Endothelial cell of umbilical vein (primary cell): ENCODE results near the gene LTBP1.

Experiments used
- EZH2 ChIP-seq: IDR thresholded peaks from 2 replicates; pipeline ENCODE4 v1.6.1; 2012; ENCODE audit warnings: borderline replicate concordance, low read depth, mild to moderate bottlenecking, moderate library complexity, low read length, inconsistent platforms; ENCODE audit not compliant: severe bottlenecking
- FOS ChIP-seq: IDR thresholded peaks from 2 replicates; pipeline ENCODE4 v1.6.1; 2011; ENCODE audit warnings: mild to moderate bottlenecking, low read length, moderate library complexity, borderline replicate concordance; ENCODE audit not compliant: insufficient read depth
- GATA2 ChIP-seq: IDR thresholded peaks from 2 replicates; pipeline ENCODE4 v1.7.0; 2011; ENCODE audit warnings: low read depth, mild to moderate bottlenecking, moderate library complexity, mixed read lengths, low read length; ENCODE audit not compliant: insufficient read length, insufficient read depth
- JUN ChIP-seq: IDR thresholded peaks from 2 replicates; pipeline ENCODE4 v1.6.1; 2011; ENCODE audit warnings: borderline replicate concordance, low read depth; ENCODE audit not compliant: insufficient read length, insufficient read depth
- MYC ChIP-seq: IDR thresholded peaks from one replicate; pipeline ENCODE4 v1.6.1; 2011; ENCODE audit warnings: mild to moderate bottlenecking, low read depth, low read length
- POLR2A ChIP-seq: IDR thresholded peaks from 2 replicates; pipeline ENCODE4 v1.6.1; 2012; ENCODE audit warnings: low read depth, mild to moderate bottlenecking, control low read depth, low read length
- POLR2AphosphoS5 ChIP-seq: IDR thresholded peaks from 2 replicates; pipeline ENCODE4 v1.6.1; 2012; ENCODE audit warnings: low read depth, mild to moderate bottlenecking, control low read depth, low read length, moderate library complexity; ENCODE audit not compliant: insufficient read depth
- TF ChIP-seq, protein P1 (sequence below), 2 donors: IDR thresholded peaks; 1 replicate in 1 of 2; 2 replicates in 1 of 2; pipeline ENCODE4 v1.5.1; 2011; ENCODE audit warnings: low read length in 2 of 2, mild to moderate bottlenecking in 2 of 2, moderate library complexity in 2 of 2, control low read depth in 1 of 2, inconsistent platforms in 1 of 2, low read depth in 1 of 2; ENCODE audit not compliant: insufficient read depth in 1 of 2; ENCODE audit errors: extremely low read depth in 1 of 2
- TF ChIP-seq, protein P2 (sequence below): IDR thresholded peaks from 2 replicates; pipeline ENCODE4 v1.6.1; 2011; ENCODE audit not compliant: insufficient read depth, insufficient read length

DNA sequence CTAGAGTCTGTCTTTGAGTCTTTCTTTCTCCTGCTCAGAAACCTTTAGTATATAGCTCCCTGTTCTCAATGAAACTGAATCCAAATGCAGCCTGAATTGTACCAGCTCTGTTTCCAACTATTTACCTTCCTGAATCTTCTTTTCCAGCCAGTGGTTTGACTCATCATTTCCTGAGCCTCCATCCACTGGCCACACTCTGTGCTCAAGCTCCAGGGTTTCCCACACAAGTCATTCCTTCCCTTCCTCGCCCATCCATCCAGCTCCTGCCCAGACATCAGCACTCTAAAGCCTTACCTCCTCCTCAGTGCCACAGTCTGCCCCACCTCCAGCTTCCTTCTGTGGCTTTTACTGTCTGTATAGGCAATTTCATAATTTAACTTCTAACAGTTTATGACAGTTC lies 296.1 kb downstream of the LTBP1 start:
- TF ChIP-seq, protein P1, sequence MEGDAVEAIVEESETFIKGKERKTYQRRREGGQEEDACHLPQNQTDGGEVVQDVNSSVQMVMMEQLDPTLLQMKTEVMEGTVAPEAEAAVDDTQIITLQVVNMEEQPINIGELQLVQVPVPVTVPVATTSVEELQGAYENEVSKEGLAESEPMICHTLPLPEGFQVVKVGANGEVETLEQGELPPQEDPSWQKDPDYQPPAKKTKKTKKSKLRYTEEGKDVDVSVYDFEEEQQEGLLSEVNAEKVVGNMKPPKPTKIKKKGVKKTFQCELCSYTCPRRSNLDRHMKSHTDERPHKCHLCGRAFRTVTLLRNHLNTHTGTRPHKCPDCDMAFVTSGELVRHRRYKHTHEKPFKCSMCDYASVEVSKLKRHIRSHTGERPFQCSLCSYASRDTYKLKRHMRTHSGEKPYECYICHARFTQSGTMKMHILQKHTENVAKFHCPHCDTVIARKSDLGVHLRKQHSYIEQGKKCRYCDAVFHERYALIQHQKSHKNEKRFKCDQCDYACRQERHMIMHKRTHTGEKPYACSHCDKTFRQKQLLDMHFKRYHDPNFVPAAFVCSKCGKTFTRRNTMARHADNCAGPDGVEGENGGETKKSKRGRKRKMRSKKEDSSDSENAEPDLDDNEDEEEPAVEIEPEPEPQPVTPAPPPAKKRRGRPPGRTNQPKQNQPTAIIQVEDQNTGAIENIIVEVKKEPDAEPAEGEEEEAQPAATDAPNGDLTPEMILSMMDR (IDR thresholded peaks at IDR 0.05; ENCODE audit: extremely low read depth in 1 of 2, insufficient read depth in 1 of 2, low read depth in 1 of 2, low read length in 2 of 2): no peak
- peak; percentile 70 for TF ChIP-seq POLR2AphosphoS5
- no peak for TF ChIP-seq POLR2A
- TF ChIP-seq MYC: no peak
- TF ChIP-seq EZH2: no peak
- TF ChIP-seq FOS: peak; percentile 90
- peak; percentile 65 for TF ChIP-seq JUN
- TF ChIP-seq, protein P2, sequence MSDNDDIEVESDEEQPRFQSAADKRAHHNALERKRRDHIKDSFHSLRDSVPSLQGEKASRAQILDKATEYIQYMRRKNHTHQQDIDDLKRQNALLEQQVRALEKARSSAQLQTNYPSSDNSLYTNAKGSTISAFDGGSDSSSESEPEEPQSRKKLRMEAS: no peak
- peak; percentile 29 for TF ChIP-seq GATA2
